ENCODE results near the gene MLKL.

Gene MLKL

GRCh38 chr16:74731853-74732477 lies 31.3 kb upstream of the MLKL start:
- no peak for TF ChIP-seq CTCF (IDR thresholded peaks at IDR 0.05; ENCODE audit: extremely low read depth, missing control alignments)
- no peak for DNase-seq (ENCODE audit: low spot score)

GRCh38 chr16:74729783-74730683 lies 29.4 kb upstream of the MLKL start:
- TF ChIP-seq CTCF (IDR thresholded peaks at IDR 0.05; ENCODE audit: extremely low read depth, missing control alignments) = no peak
- no peak for DNase-seq (ENCODE audit: low spot score)

GRCh38 chr16:74727903-74728302 lies 27.2 kb upstream of the MLKL start:
- TF ChIP-seq CTCF (IDR thresholded peaks at IDR 0.05; ENCODE audit: extremely low read depth, missing control alignments) = no peak
- DNase-seq (ENCODE audit: low spot score) = no peak

- no peak for DNase-seq (ENCODE audit: low spot score)
- peak; percentile 21 for TF ChIP-seq CTCF (IDR thresholded peaks at IDR 0.05; ENCODE audit: extremely low read depth, missing control alignments)
Measured at GRCh38 chr16:74726716-74727115, 26.1 kb upstream of the MLKL start.

GRCh38 chr16:74725651-74726455 lies 25.2 kb upstream of the MLKL start:
- DNase-seq (ENCODE audit: low spot score) = no peak

GRCh38 chr16:74724820-74725549 lies 24.3 kb upstream of the MLKL start:
- DNase-seq (ENCODE audit: low spot score) = no peak
- TF ChIP-seq CTCF (IDR thresholded peaks at IDR 0.05; ENCODE audit: extremely low read depth, missing control alignments) = no peak

More at GRCh38 chr16:74725651-74726455, 25.2 kb upstream of the MLKL start:
- TF ChIP-seq CTCF (IDR thresholded peaks at IDR 0.05; ENCODE audit: extremely low read depth, missing control alignments) = no peak

All from GM20000 (cell line).